ENCODE results near the gene RHOBTB1. TPM values are rescaled to one million over a fixed set of nuclear protein-coding genes. Genes with fewer than 3 reads are reported as not detected.
A peak's percentile ranks its signal among the peaks of the same experiment; 100 is the strongest.

RHOBTB1 gene, protein sequence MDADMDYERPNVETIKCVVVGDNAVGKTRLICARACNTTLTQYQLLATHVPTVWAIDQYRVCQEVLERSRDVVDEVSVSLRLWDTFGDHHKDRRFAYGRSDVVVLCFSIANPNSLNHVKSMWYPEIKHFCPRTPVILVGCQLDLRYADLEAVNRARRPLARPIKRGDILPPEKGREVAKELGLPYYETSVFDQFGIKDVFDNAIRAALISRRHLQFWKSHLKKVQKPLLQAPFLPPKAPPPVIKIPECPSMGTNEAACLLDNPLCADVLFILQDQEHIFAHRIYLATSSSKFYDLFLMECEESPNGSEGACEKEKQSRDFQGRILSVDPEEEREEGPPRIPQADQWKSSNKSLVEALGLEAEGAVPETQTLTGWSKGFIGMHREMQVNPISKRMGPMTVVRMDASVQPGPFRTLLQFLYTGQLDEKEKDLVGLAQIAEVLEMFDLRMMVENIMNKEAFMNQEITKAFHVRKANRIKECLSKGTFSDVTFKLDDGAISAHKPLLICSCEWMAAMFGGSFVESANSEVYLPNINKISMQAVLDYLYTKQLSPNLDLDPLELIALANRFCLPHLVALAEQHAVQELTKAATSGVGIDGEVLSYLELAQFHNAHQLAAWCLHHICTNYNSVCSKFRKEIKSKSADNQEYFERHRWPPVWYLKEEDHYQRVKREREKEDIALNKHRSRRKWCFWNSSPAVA
- polyA plus RNA-seq (2013, experiment 1 of 4): 16.8 TPM
- 16.2 TPM for polyA plus RNA-seq (2013, experiment 2 of 4)
- 14.7 TPM for polyA plus RNA-seq (2013, experiment 3 of 4)
- 17.9 TPM for polyA plus RNA-seq (2013, experiment 4 of 4)

DNA sequence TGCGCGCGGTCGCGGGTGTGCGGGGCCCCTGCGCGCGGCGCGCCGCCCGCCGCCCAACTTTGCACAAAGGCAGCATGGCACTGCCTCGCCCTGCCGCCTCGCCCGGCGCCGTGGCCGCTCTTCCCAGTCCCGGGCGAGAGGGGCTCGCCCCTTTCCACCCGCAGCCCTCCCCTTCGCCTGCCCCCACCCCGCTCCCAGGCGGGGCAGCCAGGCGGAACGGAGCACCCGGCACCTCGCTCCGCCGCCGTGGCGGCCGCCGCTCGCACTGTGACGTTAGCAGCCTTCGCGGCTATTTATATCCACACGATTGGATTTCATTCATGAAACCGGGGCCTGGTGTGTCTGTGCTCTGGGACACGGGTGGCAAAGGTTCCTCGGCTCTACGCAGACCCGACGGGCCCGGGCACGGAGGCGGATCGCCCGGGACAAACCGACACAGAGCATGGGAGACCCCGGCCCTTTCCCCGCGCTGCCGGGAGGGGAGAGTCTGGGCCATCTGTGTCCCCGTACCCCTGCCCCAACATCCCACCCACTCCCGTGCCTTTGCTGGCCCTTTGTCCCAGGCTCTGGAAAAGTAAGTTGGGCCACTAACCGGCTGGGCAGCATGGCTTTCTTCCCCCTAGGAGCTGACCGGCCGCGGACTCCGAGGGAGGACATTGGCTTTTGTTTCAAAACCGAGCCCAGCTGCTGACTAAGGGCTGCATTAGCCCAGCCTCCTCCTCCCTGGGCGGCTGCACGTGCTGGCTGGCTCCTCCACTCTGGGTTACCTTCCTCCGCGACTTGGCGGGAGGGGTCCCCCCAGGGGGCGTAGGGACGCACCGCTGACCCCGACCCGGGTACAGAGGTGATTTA, at the start of gene RHOBTB1:
RHOBTB1 (minus strand) TSS at position 128 of the 852 bp plus-strand sequence. CDS start 32,643 bp downstream, outside the sequence.
- Histone ChIP-seq H3K27ac (ENCODE audit: insufficient read depth, low read depth, low read length, poor library complexity, severe bottlenecking) (peak within 1 kb of the TSS; percentile 75), H3K9me3 (ENCODE audit: control insufficient read depth, low read length) (no peaks in the 10 kb centered on the region), H3K4me1 (ENCODE audit: control insufficient read depth, insufficient read depth, low read length) (no peaks in the 10 kb centered on the region), H3K27me3 (ENCODE audit: control insufficient read depth, insufficient read depth, low read length, poor library complexity, severe bottlenecking) (no peaks in the 10 kb centered on the region), H3K36me3 (ENCODE audit: control insufficient read depth, insufficient read depth, low read length) (no peaks in the 10 kb centered on the region), H3K4me3 (ENCODE audit: insufficient read depth, low read depth, low read length) (peak within 1 kb of the TSS; percentile 60)
- 0% methylated on average over 77 of the region's 77 CpGs for WGBS, 2 experiments

DNA sequence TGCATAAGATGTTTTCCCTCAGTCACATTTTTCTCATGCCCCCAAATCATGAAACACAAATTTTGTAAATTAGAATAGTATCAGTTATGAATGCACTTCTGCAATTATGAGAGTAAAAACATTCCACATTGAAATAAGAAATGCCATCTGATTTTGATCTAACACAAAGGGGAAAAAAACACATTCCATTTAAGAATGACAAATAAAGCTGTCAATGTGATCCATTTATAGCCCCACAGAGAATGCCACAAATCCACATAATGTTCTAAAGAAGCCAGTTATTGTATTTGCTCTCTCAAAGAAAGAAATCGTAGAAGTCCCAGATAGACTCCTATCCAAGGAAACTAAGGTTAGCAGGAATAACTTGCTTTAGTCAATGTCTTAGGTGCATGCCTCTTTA, 48.7 kb upstream of the RHOBTB1 start:
- Histone ChIP-seq H3K4me3 (ENCODE audit: insufficient read depth, low read depth, low read length) (no peak overlapping the region), H3K4me1 (ENCODE audit: control insufficient read depth, insufficient read depth, low read length) (no peaks in the 10 kb centered on the region), H3K36me3 (ENCODE audit: control insufficient read depth, insufficient read depth, low read length) (no peaks in the 10 kb centered on the region), H3K27ac (ENCODE audit: insufficient read depth, low read depth, low read length, poor library complexity, severe bottlenecking) (no peak overlapping the region), H3K9me3 (ENCODE audit: control insufficient read depth, low read length) (no peaks in the 10 kb centered on the region), H3K27me3 (ENCODE audit: control insufficient read depth, insufficient read depth, low read length, poor library complexity, severe bottlenecking) (no peaks in the 10 kb centered on the region)
- WGBS, 2 experiments: 92 to 100% methylated on average over 1 of the region's 1 CpG

DNA sequence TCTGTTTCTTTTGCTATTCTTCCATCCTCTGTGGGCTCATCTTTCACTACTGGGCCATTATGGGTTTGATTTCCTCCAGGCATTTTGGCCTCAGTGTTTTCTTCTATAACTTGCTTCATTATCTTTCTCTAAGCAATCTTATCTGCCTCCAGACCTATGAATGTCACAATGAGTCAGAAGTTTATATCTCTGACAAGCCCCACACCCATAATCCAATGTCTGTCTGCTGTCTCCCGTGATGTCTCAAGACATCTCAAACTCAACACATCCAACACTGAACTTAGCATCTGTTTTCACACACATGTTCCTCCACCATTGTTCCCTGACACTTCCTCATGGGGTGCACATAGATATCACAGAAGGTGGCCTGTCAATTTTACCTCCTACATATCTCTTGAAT, 46.7 kb upstream of the RHOBTB1 start:
- no peaks in the 10 kb centered on the region for H3K9me3 ChIP-seq (ENCODE audit: control insufficient read depth, low read length)
- no peak overlapping the region for H3K4me3 ChIP-seq (ENCODE audit: insufficient read depth, low read depth, low read length)
- WGBS, 2 experiments: 90 to 96% methylated on average over 1 of the region's 1 CpG
- H3K36me3 ChIP-seq (ENCODE audit: control insufficient read depth, insufficient read depth, low read length): no peaks in the 10 kb centered on the region
- no peaks in the 10 kb centered on the region for H3K27me3 ChIP-seq (ENCODE audit: control insufficient read depth, insufficient read depth, low read length, poor library complexity, severe bottlenecking)
- no peaks in the 10 kb centered on the region for H3K4me1 ChIP-seq (ENCODE audit: control insufficient read depth, insufficient read depth, low read length)
- no peak overlapping the region for H3K27ac ChIP-seq (ENCODE audit: insufficient read depth, low read depth, low read length, poor library complexity, severe bottlenecking)

DNA sequence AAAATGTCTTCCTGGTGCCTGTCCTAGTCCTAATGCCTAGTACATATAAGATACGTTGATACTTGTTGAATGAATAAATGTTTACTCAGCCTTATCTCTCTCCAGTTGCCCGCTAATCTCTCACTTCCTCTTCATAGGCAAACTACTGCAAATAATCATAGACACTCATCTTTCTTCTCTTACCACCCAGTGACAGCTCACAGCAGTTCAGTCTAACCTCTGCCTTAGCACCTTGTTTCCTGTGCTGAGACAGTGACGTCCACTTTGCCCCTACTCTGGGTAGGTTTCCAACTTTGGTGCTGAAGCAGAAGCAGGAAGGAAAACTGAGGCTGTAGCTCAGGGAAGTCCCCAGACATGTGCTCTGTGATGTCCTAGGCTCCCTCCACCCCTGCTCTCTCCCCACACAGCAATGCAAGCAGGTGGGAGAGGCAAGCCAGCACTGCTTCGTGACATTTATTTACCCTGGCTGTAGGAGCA, 45.5 kb upstream of the RHOBTB1 start:
- no peaks in the 10 kb centered on the region for H3K9me3 ChIP-seq (ENCODE audit: control insufficient read depth, low read length)
- no peak overlapping the region for H3K27ac ChIP-seq (ENCODE audit: insufficient read depth, low read depth, low read length, poor library complexity, severe bottlenecking)
- H3K27me3 ChIP-seq (ENCODE audit: control insufficient read depth, insufficient read depth, low read length, poor library complexity, severe bottlenecking): no peaks in the 10 kb centered on the region
- H3K36me3 ChIP-seq (ENCODE audit: control insufficient read depth, insufficient read depth, low read length): no peaks in the 10 kb centered on the region
- H3K4me3 ChIP-seq (ENCODE audit: insufficient read depth, low read depth, low read length): no peak overlapping the region
- no peaks in the 10 kb centered on the region for H3K4me1 ChIP-seq (ENCODE audit: control insufficient read depth, insufficient read depth, low read length)
- 91 to 100% methylated on average over 4 of the region's 4 CpGs for WGBS, 2 experiments

DNA sequence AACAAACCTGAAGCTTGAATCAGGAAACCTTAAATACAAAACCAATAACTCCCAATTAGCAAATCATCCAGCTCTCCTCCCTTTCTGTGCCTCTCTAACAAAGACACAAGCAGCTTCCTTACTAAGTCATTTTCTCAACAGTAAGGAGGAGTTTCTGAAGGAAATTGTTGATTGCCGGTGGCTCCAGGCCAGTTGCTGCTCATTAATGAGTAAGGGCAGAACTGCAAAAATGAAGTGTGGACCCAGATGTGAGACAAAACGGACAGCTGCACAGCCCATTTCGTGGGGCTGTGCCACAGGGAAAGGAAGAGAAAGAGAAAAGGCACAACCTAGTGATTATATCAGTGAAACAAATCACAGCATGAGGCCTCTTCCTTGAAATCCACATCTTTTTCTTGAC, 42.8 kb upstream of the RHOBTB1 start:
- 75 to 87% methylated on average over 3 of the region's 3 CpGs for WGBS, 2 experiments
- no peaks in the 10 kb centered on the region for H3K36me3 ChIP-seq (ENCODE audit: control insufficient read depth, insufficient read depth, low read length)
- no peaks in the 10 kb centered on the region for H3K9me3 ChIP-seq (ENCODE audit: control insufficient read depth, low read length)
- no peaks in the 10 kb centered on the region for H3K4me1 ChIP-seq (ENCODE audit: control insufficient read depth, insufficient read depth, low read length)
- H3K27me3 ChIP-seq (ENCODE audit: control insufficient read depth, insufficient read depth, low read length, poor library complexity, severe bottlenecking): no peaks in the 10 kb centered on the region
- H3K4me3 ChIP-seq (ENCODE audit: insufficient read depth, low read depth, low read length): no peak overlapping the region
- H3K27ac ChIP-seq (ENCODE audit: insufficient read depth, low read depth, low read length, poor library complexity, severe bottlenecking): no peak overlapping the region

DNA sequence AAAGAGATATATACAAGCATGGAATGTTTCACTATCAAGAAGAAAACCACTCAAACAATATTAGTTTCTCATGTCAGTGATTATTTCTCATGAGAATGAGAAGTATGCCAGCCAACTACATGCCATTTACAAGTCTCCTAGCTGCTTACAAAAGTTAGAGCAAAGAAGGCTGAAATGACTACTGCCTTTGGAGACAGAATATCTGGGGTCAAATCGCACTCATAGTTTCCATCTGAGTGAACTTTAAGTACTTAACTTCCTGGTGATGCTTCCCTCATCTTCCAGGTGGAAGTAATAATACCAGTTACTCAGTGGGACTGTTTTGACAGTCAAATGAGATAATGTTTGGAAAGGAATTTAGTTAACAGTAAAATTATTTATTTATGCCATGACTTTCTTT, 42.0 kb upstream of the RHOBTB1 start:
- Histone ChIP-seq H3K4me3 (ENCODE audit: insufficient read depth, low read depth, low read length) (no peak overlapping the region), H3K36me3 (ENCODE audit: control insufficient read depth, insufficient read depth, low read length) (no peaks in the 10 kb centered on the region), H3K27ac (ENCODE audit: insufficient read depth, low read depth, low read length, poor library complexity, severe bottlenecking) (no peak overlapping the region), H3K27me3 (ENCODE audit: control insufficient read depth, insufficient read depth, low read length, poor library complexity, severe bottlenecking) (no peaks in the 10 kb centered on the region), H3K9me3 (ENCODE audit: control insufficient read depth, low read length) (no peaks in the 10 kb centered on the region), H3K4me1 (ENCODE audit: control insufficient read depth, insufficient read depth, low read length) (no peaks in the 10 kb centered on the region)
- 93 to 100% methylated on average over 1 of the region's 1 CpG for WGBS, 2 experiments

DNA sequence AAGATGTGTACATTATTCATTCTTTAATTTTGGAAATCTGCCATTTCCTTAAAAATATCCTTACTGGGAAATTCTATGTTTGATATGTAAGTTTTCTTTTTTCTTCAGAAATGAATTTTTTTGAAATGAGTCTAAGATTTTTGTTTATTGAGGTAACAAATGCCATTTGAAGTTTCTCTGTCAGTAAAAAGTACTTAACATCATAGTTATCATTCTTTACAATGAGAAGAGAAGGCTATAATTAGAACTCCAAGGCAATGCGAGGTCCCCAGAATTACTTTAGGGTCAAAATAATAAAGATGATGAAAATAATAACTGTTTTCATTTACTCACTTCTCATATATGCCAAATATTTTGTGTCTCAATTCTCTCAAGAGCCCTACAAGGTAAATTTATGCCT, 37.0 kb upstream of the RHOBTB1 start:
- no CpG with 5 or more reads among the region's 1 CpG for WGBS, 2 experiments
- H3K27ac ChIP-seq (ENCODE audit: insufficient read depth, low read depth, low read length, poor library complexity, severe bottlenecking): no peak overlapping the region

DNA sequence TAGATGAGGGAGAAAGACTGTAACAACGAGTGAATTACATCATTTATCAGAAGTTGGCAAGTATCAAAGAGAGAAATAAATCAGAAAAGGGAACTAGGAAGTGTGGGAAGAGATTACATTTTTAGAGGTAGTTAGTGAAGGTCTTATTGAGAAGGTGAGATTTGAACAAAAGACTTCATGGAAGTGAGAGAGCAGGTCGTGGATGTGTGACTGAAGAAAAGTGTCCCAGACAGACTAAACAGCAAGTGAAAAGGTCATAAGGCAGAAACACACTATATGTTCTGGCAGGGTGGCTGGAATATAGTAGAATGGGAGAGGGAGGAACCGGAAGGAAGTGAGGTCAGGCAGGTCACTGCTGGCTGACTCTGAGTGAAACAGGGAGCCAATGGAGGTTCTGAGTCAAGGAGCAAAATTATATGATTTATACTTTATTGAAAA, 35.7 kb upstream of the RHOBTB1 start:
- no peak overlapping the region for H3K4me3 ChIP-seq (ENCODE audit: insufficient read depth, low read depth, low read length)
- WGBS, 2 experiments: 87 to 97% methylated on average over 3 of the region's 3 CpGs
- no peaks in the 10 kb centered on the region for H3K9me3 ChIP-seq (ENCODE audit: control insufficient read depth, low read length)
- no peaks in the 10 kb centered on the region for H3K36me3 ChIP-seq (ENCODE audit: control insufficient read depth, insufficient read depth, low read length)
- H3K27me3 ChIP-seq (ENCODE audit: control insufficient read depth, insufficient read depth, low read length, poor library complexity, severe bottlenecking): no peaks in the 10 kb centered on the region
- H3K27ac ChIP-seq (ENCODE audit: insufficient read depth, low read depth, low read length, poor library complexity, severe bottlenecking): no peak overlapping the region
- no peaks in the 10 kb centered on the region for H3K4me1 ChIP-seq (ENCODE audit: control insufficient read depth, insufficient read depth, low read length)

More for the DNA sequence above, 37.0 kb upstream of the RHOBTB1 start:
- H3K9me3 ChIP-seq (ENCODE audit: control insufficient read depth, low read length): no peaks in the 10 kb centered on the region
- H3K27me3 ChIP-seq (ENCODE audit: control insufficient read depth, insufficient read depth, low read length, poor library complexity, severe bottlenecking): no peaks in the 10 kb centered on the region
- H3K4me1 ChIP-seq (ENCODE audit: control insufficient read depth, insufficient read depth, low read length): no peaks in the 10 kb centered on the region
- no peak overlapping the region for H3K4me3 ChIP-seq (ENCODE audit: insufficient read depth, low read depth, low read length)
- no peaks in the 10 kb centered on the region for H3K36me3 ChIP-seq (ENCODE audit: control insufficient read depth, insufficient read depth, low read length)

DNA sequence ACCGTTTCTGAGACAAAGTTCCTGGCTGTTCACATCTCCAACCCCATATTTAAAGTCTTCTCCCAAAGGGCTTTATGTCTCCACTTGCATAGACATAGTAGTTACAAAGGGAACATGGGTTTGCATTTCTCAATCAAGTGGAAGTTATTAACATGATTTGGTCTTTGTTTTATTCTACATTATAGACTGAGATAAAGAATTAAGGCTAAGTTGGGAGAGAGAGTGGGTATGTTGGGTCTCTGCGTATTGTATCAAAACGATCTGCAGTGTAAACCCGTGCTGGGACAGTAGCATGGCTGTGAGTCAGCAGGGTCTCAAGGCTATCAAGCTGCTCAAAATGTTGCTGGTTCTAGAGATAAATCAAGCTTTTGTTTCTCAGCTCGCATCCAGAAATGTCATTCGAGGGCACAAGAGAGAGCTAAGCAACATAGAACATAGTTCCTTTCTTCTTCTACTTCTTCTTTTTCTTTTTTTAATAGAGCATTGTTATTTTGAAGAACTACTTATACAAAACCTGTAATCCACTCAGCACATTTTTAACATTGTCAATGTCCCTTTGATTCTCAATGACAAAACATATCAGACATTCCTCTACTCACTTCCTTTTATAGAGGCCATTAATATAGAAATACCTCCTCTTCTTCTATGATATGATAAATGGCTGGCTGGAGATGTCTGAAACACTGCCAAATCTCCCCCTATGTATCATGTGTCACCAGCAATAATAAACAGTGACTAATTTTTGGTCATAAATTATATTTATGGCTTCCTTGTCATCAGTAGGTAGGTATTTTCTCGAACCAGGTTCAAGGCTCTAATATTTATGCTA, 34.5 kb upstream of the RHOBTB1 start:
- Histone ChIP-seq H3K4me3 (ENCODE audit: insufficient read depth, low read depth, low read length) (no peak overlapping the region), H3K9me3 (ENCODE audit: control insufficient read depth, low read length) (no peaks in the 10 kb centered on the region), H3K27me3 (ENCODE audit: control insufficient read depth, insufficient read depth, low read length, poor library complexity, severe bottlenecking) (no peaks in the 10 kb centered on the region), H3K4me1 (ENCODE audit: control insufficient read depth, insufficient read depth, low read length) (no peaks in the 10 kb centered on the region), H3K36me3 (ENCODE audit: control insufficient read depth, insufficient read depth, low read length) (no peaks in the 10 kb centered on the region), H3K27ac (ENCODE audit: insufficient read depth, low read depth, low read length, poor library complexity, severe bottlenecking) (no peak overlapping the region)
- WGBS, 2 experiments: 86 to 92% methylated on average over 7 of the region's 7 CpGs
